Measurements from ENCODE around the gene ATG14.
"Not testable (repeated sequence)": the region's sequence is repeated elsewhere in the genome, so short reads cannot be mapped to it uniquely, and the experiment has no call there.

Gene ATG14

GRCh38 chr14:55425091-55425490 lies 13.5 kb upstream of the ATG14 start:
- Histone ChIP-seq H3K27me3 (ENCODE audit: insufficient read depth, low read length, poor library complexity, severe bottlenecking) (no peaks in the 10 kb centered on the region), H2AFZ (ENCODE audit: low read length) (no peak overlapping the region), H3K9ac (ENCODE audit: low read depth, low read length, poor library complexity, severe bottlenecking) (no peak overlapping the region), H3K36me3 (ENCODE audit: insufficient read depth, low read length) (no peaks in the 10 kb centered on the region), H3F3A (ENCODE audit: low read depth) (no peaks in the 10 kb centered on the region), H3K4me3 (ENCODE audit: low read length, poor library complexity, severe bottlenecking) (no peak overlapping the region), H3K4me1 (ENCODE audit: insufficient read depth, low read length, poor library complexity, severe bottlenecking) (peaks cover 11% of the 10 kb centered on the region), H3K9me2 (replicated peaks; ENCODE audit: low read depth, low read length) (no peaks in the 10 kb centered on the region), H3K9me3 (ENCODE audit: insufficient read depth, low read depth, low read length) (no peaks in the 10 kb centered on the region), H3K4me2 (ENCODE audit: low read depth, low read length, poor library complexity, severe bottlenecking) (no peak overlapping the region), H4K20me1 (ENCODE audit: insufficient read depth, low read length, poor library complexity, severe bottlenecking) (no peaks in the 10 kb centered on the region), H3K79me2 (ENCODE audit: insufficient read depth, low read length) (no peaks in the 10 kb centered on the region)
- no peak for TF ChIP-seq CTCF (conservative IDR thresholded peaks at IDR 0.05; ENCODE audit: low read length)
- no peak for TF ChIP-seq EZH2phosphoT487 (IDR thresholded peaks at IDR 0.05; ENCODE audit: borderline replicate concordance)

- Histone ChIP-seq H3K4me2 (ENCODE audit: low read depth, low read length, poor library complexity, severe bottlenecking) (peak overlapping the region; percentile 43), H2AFZ (ENCODE audit: low read length) (no peak overlapping the region)
- TF ChIP-seq EZH2phosphoT487 (IDR thresholded peaks at IDR 0.05; ENCODE audit: borderline replicate concordance): no peak
- no peak for TF ChIP-seq CTCF (conservative IDR thresholded peaks at IDR 0.05; ENCODE audit: low read length)
Measured at GRCh38 chr14:55423969-55424368, 12.3 kb upstream of the ATG14 start.

GRCh38 chr14:55422338-55422737 lies 10.7 kb upstream of the ATG14 start:
- H2AFZ ChIP-seq (ENCODE audit: low read length); H3K36me3 ChIP-seq (ENCODE audit: insufficient read depth, low read length): not testable (repeated sequence)

More at GRCh38 chr14:55423969-55424368, 12.3 kb upstream of the ATG14 start:
- Histone ChIP-seq H4K20me1 (ENCODE audit: insufficient read depth, low read length, poor library complexity, severe bottlenecking) (no peaks in the 10 kb centered on the region), H3K4me3 (ENCODE audit: low read length, poor library complexity, severe bottlenecking) (no peak overlapping the region), H3K9me2 (replicated peaks; ENCODE audit: low read depth, low read length) (no peaks in the 10 kb centered on the region), H3K9ac (ENCODE audit: low read depth, low read length, poor library complexity, severe bottlenecking) (no peak overlapping the region), H3K79me2 (ENCODE audit: insufficient read depth, low read length) (no peaks in the 10 kb centered on the region), H3F3A (ENCODE audit: low read depth) (no peaks in the 10 kb centered on the region), H3K27me3 (ENCODE audit: insufficient read depth, low read length, poor library complexity, severe bottlenecking) (no peaks in the 10 kb centered on the region), H3K36me3 (ENCODE audit: insufficient read depth, low read length) (no peaks in the 10 kb centered on the region), H3K9me3 (ENCODE audit: insufficient read depth, low read depth, low read length) (no peaks in the 10 kb centered on the region), H3K4me1 (ENCODE audit: insufficient read depth, low read length, poor library complexity, severe bottlenecking) (peaks cover 11% of the 10 kb centered on the region)

GRCh38 chr14:55419663-55420062 lies 8.0 kb upstream of the ATG14 start:
- TF ChIP-seq EZH2phosphoT487 (IDR thresholded peaks at IDR 0.05; ENCODE audit: borderline replicate concordance) (no peak), CTCF (conservative IDR thresholded peaks at IDR 0.05; ENCODE audit: low read length) (no peak)
- no peaks in the 10 kb centered on the region for H3F3A ChIP-seq (ENCODE audit: low read depth)
- H4K20me1 ChIP-seq (ENCODE audit: insufficient read depth, low read length, poor library complexity, severe bottlenecking): no peaks in the 10 kb centered on the region
- H3K79me2 ChIP-seq (ENCODE audit: insufficient read depth, low read length): no peaks in the 10 kb centered on the region
- H3K27me3 ChIP-seq (ENCODE audit: insufficient read depth, low read length, poor library complexity, severe bottlenecking): no peaks in the 10 kb centered on the region
- no peaks in the 10 kb centered on the region for H3K9me3 ChIP-seq (ENCODE audit: insufficient read depth, low read depth, low read length)
- H3K36me3 ChIP-seq (ENCODE audit: insufficient read depth, low read length): no peaks in the 10 kb centered on the region
- H3K9me2 ChIP-seq (replicated peaks; ENCODE audit: low read depth, low read length): no peaks in the 10 kb centered on the region
- peaks cover 11% of the 10 kb centered on the region for H3K4me1 ChIP-seq (ENCODE audit: insufficient read depth, low read length, poor library complexity, severe bottlenecking)
- no peak overlapping the region for H2AFZ ChIP-seq (ENCODE audit: low read length)
- no peak overlapping the region for H3K4me3 ChIP-seq (ENCODE audit: low read length, poor library complexity, severe bottlenecking)
- H3K9ac ChIP-seq (ENCODE audit: low read depth, low read length, poor library complexity, severe bottlenecking): no peak overlapping the region
- no peak overlapping the region for H3K4me2 ChIP-seq (ENCODE audit: low read depth, low read length, poor library complexity, severe bottlenecking)

More at GRCh38 chr14:55422338-55422737, 10.7 kb upstream of the ATG14 start:
- not testable (repeated sequence) for H3K9ac ChIP-seq (ENCODE audit: low read depth, low read length, poor library complexity, severe bottlenecking); H3K27me3 ChIP-seq (ENCODE audit: insufficient read depth, low read length, poor library complexity, severe bottlenecking); H3K79me2 ChIP-seq (ENCODE audit: insufficient read depth, low read length); H3K4me2 ChIP-seq (ENCODE audit: low read depth, low read length, poor library complexity, severe bottlenecking); H3K4me3 ChIP-seq (ENCODE audit: low read length, poor library complexity, severe bottlenecking); H3K9me3 ChIP-seq (ENCODE audit: insufficient read depth, low read depth, low read length); H3F3A ChIP-seq (ENCODE audit: low read depth); H3K9me2 ChIP-seq (replicated peaks; ENCODE audit: low read depth, low read length); H4K20me1 ChIP-seq (ENCODE audit: insufficient read depth, low read length, poor library complexity, severe bottlenecking)
- peaks cover 11% of the 10 kb centered on the region for H3K4me1 ChIP-seq (ENCODE audit: insufficient read depth, low read length, poor library complexity, severe bottlenecking)
